ENCODE results near the gene CTNNA3.

Gene CTNNA3

DNA sequence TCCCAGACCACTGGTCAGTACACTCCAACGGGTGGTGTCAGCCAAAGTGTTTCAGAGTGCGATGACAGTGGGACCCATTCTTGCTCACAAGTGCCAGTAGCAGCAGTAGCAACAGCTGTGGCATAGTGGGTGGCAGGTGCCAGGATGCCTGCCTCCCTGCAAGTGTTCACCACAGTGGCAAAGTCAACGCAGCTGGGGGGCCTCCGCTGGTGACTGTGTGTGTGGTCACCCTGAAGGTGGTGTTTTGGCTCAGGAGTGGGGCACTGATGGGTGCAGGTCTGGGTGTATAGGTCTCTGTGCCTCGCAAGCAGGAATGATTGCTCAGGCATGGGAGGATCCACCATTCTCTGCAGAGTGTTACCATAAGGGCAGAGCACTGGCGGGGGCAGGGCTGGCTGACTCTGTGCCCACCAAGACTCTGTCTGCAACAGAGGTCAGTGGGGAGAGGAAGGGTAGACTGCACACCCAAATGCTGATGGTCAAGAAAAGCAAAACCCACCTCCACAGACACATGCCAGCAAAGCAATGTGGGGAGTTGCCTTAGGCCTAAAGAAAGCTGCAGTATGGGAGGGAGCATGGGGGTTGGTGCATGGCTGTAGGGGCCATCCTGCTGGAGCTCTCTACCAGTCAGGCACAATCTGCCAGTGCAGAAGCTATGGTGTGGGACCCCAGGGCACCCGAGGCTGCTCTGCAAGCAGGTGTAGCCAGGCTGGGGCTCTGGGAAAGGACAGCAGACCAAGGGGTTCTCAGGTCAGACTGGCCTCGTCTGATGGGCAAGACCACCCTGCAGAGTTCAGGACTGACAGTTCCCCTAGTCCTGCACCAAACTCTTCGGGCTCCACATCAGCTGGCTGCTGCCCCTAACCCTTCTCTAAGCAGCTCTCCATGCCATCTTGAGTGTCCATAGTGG is 368.1 kb downstream of the CTNNA3 start:
- TF ChIP-seq CTCF (conservative IDR thresholded peaks at IDR 0.05; ENCODE audit: low read length), result no peak
- DNase-seq (ENCODE audit: low read depth), result no peak
- H3K4me3 ChIP-seq (ENCODE audit: low read length), result no peak overlapping the region

- TF ChIP-seq CTCF (conservative IDR thresholded peaks at IDR 0.05; ENCODE audit: low read length), result no peak
- H3K4me3 ChIP-seq (ENCODE audit: low read length), result no peak overlapping the region
- no peak for DNase-seq (ENCODE audit: low read depth)
These were observed 376.0 kb downstream of the CTNNA3 start for GRCh38 chr10:67319976-67320375.

DNA sequence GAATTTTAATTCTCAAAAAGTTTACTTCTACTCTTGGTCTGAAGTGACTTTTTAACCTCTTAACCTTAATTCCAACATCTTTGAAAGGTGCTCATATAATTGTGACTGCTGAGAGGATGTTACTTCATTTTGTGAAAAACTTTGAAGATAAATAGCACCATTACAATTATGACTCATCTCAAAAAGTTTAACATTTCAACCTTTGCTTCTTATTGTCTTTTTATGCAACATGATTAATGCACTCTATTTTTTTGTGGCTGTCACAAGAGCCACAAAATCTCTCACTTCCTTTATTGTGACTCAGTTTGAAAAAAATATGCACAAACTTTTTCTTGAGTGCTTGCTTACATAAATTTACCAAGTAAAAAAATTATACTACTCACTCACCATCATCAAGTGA is 387.1 kb downstream of the CTNNA3 start:
- no peak for TF ChIP-seq CTCF (conservative IDR thresholded peaks at IDR 0.05; ENCODE audit: low read length)

DNA sequence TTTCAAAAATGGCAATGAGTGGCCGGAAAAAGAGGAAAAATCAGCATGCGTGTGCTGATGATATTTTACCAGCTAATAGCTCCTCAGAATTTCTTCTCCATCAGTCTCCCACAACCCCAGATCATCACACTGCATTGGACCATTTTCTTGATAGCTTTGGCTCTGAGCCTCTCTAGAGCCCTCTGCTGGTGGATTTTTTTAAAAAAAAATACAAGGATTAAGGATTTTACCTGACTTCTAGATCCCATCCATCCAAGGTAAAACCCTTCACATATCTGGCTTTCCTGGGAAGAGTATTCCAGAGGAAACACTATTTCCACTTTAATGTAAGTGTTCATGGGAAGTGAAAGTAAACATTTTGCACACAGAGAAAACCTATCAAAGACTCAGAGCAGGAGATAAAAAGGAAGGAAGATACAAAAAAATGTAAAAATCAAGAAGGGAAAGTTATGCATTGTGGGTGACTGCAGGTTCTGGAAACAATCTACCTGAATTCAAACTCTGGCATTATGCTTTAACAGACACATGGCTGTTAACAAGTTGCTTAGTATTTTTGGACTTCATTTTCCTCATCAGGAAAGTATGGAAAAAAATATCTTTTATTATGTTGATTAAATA is 389.3 kb downstream of the CTNNA3 start:
- no peak for DNase-seq (ENCODE audit: low read depth)
- no peak overlapping the region for H3K4me3 ChIP-seq (ENCODE audit: low read length)
- TF ChIP-seq CTCF (conservative IDR thresholded peaks at IDR 0.05; ENCODE audit: low read length), result 0 out of 2 replicates have a peak, but pooled peaks have one; percentile 10

More for the DNA sequence above, 387.1 kb downstream of the CTNNA3 start:
- no peak overlapping the region for H3K4me3 ChIP-seq (ENCODE audit: low read length)
- no peak for DNase-seq (ENCODE audit: low read depth)

- no peak for TF ChIP-seq CTCF (conservative IDR thresholded peaks at IDR 0.05; ENCODE audit: low read length)
- no peak overlapping the region for H3K4me3 ChIP-seq (ENCODE audit: low read length)
- no peak for DNase-seq (ENCODE audit: low read depth)
These were observed 393.3 kb downstream of the CTNNA3 start for GRCh38 chr10:67302701-67303100.

DNA sequence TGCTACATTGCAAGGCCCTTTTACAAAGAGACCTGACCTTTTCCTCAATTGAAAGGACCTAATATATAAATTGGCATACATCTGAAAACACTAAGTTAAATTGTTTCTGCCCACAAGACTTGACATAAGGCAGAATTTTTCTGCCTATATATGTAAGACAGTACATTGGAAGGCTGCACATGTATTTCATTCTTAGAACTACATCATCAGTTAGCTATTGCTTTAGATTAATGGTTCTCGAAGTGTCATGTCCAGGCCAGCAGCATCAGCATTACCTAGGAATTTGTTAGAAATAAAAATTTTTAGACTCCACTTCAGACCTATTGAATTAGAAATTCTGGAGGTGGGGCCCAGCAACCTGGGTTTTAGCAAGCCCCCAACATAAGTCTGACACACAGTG is 396.2 kb downstream of the CTNNA3 start:
- no peak for DNase-seq (ENCODE audit: low read depth)
- no peak for TF ChIP-seq CTCF (conservative IDR thresholded peaks at IDR 0.05; ENCODE audit: low read length)
- no peak overlapping the region for H3K4me3 ChIP-seq (ENCODE audit: low read length)
